Right lung (tissue), 5 donors: Measurements from ENCODE around the gene RANBP3. TPM values are rescaled to one million over a fixed set of nuclear protein-coding genes. Genes with fewer than 3 reads are reported as not detected.
"Not testable (repeated sequence)": the region's sequence is repeated elsewhere in the genome, so short reads cannot be mapped to it uniquely, and the experiment has no call there.

ENCODE experiments used
- DNase-seq, 2 donors: peaks; one replicate each; pipeline ENCODE4 v3.0.0-alpha.2; 2013
- polyA plus RNA-seq, 5 donors: library from polyadenylated mRNA; unstranded; fragments of 120-200 nt; gene quantifications; one replicate each; pipeline versions ENCODE4 v1.2.1 to v1.2.3, GENCODE V29; 2013; ENCODE audit warnings: inconsistent platforms in 1 of 5, low replicate concordance in 1 of 5; ENCODE audit not compliant: insufficient read length in 5 of 5, insufficient read depth in 1 of 5

Gene RANBP3
- polyA plus RNA-seq, 5 donors: 69.8 to 83.0 (median 72.9) TPM

GRCh38 chr19:6010107-6010506, 32.2 kb upstream of the RANBP3 start:
- no peak for DNase-seq

GRCh38 chr19:6007866-6008265, 29.9 kb upstream of the RANBP3 start:
- DNase-seq: no peak

- no peak for DNase-seq
Observed at GRCh38 chr19:6006896-6007295, 29.0 kb upstream of the RANBP3 start.

GRCh38 chr19:6006070-6006446, 28.1 kb upstream of the RANBP3 start:
- DNase-seq: not testable (repeated sequence)

- DNase-seq: no peak
Observed at GRCh38 chr19:6005321-6006069, 27.6 kb upstream of the RANBP3 start.

GRCh38 chr19:6003976-6004375, 26.0 kb upstream of the RANBP3 start:
- DNase-seq: no peak

- no peak for DNase-seq
Observed at GRCh38 chr19:6002591-6002990, 24.7 kb upstream of the RANBP3 start.

GRCh38 chr19:6000228-6000847, 22.4 kb upstream of the RANBP3 start:
- no peak for DNase-seq

- no peak for DNase-seq
Observed at GRCh38 chr19:5999693-6000092, 21.8 kb upstream of the RANBP3 start.

GRCh38 chr19:5997371-5997770, 19.4 kb upstream of the RANBP3 start:
- no peak for DNase-seq

- no peak for DNase-seq
Observed at GRCh38 chr19:5996623-5997320, 18.8 kb upstream of the RANBP3 start.

- no peak for DNase-seq
Observed at GRCh38 chr19:5996102-5996501, 18.2 kb upstream of the RANBP3 start.

GRCh38 chr19:5995606-5996005, 17.7 kb upstream of the RANBP3 start:
- DNase-seq: no peak

- no peak for DNase-seq
Observed at GRCh38 chr19:5994405-5995165, 16.6 kb upstream of the RANBP3 start.

GRCh38 chr19:5993648-5994358, 15.9 kb upstream of the RANBP3 start:
- peak; percentile 58 for DNase-seq

- no peak for DNase-seq
Observed at GRCh38 chr19:5993201-5993600, 15.3 kb upstream of the RANBP3 start.

GRCh38 chr19:5992756-5993155, 14.8 kb upstream of the RANBP3 start:
- DNase-seq: no peak

GRCh38 chr19:5991244-5991838, 13.4 kb upstream of the RANBP3 start:
- DNase-seq: no peak

GRCh38 chr19:5990289-5990797, 12.4 kb upstream of the RANBP3 start:
- DNase-seq: no peak

- DNase-seq: no peak
Observed at GRCh38 chr19:5989388-5990074, 11.6 kb upstream of the RANBP3 start.
